Heart left ventricle (tissue), 16 donors: ENCODE results near the gene PYGL. TPM values are rescaled to one million over a fixed set of nuclear protein-coding genes. Genes with fewer than 3 reads are reported as not detected.
A peak's percentile ranks its signal among the peaks of the same experiment; 100 is the strongest.

Experiments used
- ATAC-seq, 4 donors: fragments of 200-7000 bp; cut with Tn5 transposase; one replicate each; pipeline ENCODE4 v1.9.1; 2020 to 2022; ENCODE audit warnings: moderate library complexity in 4 of 4, mild to moderate bottlenecking in 3 of 4, moderate number of reproducible peaks in 1 of 4
- DNase-seq, 5 donors: peaks; one replicate each; pipeline ENCODE4 v3.0.0-alpha.2; 2020
- H3K27ac ChIP-seq, 12 donors: fragments of 200-600 bp; sonication (generic) in 4 of 12; one replicate each; pipeline versions ENCODE4 v1.5.0 to v1.8.0; 2016 to 2022; ENCODE audit warnings: mild to moderate bottlenecking in 2 of 12
- H3K27me3 ChIP-seq, 9 donors: fragments of 200-600 bp; sonication (generic) in 2 of 9; one replicate each; pipeline versions ENCODE4 v1.5.1 to v1.8.0; 2016 to 2022; ENCODE audit warnings: mild to moderate bottlenecking in 3 of 9
- H3K36me3 ChIP-seq, 9 donors: fragments of 200-600 bp; sonication (generic) in 2 of 9; one replicate each; pipeline versions ENCODE4 v1.5.0 to v1.8.0; 2018 to 2022; ENCODE audit warnings: mild to moderate bottlenecking in 2 of 9
- H3K4me1 ChIP-seq, 12 donors: fragments of 200-600 bp; sonication (generic) in 4 of 12; one replicate each; pipeline versions ENCODE4 v1.5.0 to v1.8.0; 2016 to 2022; ENCODE audit warnings: mild to moderate bottlenecking in 3 of 12
- H3K4me3 ChIP-seq, 12 donors: fragments of 200-600 bp; sonication (generic) in 4 of 12; one replicate each; pipeline versions ENCODE4 v1.5.0 to v1.8.0; 2017 to 2022; ENCODE audit warnings: mild to moderate bottlenecking in 9 of 12, moderate library complexity in 4 of 12
- H3K9me3 ChIP-seq, 12 donors: fragments of 200-600 bp; sonication (generic) in 4 of 12; one replicate each; pipeline versions ENCODE4 v1.5.0 to v1.8.0; 2016 to 2022; ENCODE audit warnings: mild to moderate bottlenecking in 1 of 12
- CTCF ChIP-seq, 12 donors: fragments of 200-600 bp; sonication (generic) in 4 of 12; IDR thresholded peaks; one replicate each; pipeline versions ENCODE4 v1.5.0 to v1.8.0; 2018 to 2022; ENCODE audit warnings: antibody characterized with exemption in 12 of 12, mild to moderate bottlenecking in 5 of 12
- POLR2A ChIP-seq, 2 donors: fragments of 450-650 bp; IDR thresholded peaks; one replicate each; pipeline ENCODE4 v1.6.1; 2017; ENCODE audit warnings: antibody characterized with exemption in 2 of 2, mild to moderate bottlenecking in 2 of 2, moderate library complexity in 2 of 2
- WGBS, 4 donors: extraction: QIAGEN DNeasy Blood & Tissue Kit in 2 of 4; methylation state at CpG; one replicate each; pipeline versions ENCODE4 v1.1.5 to v1.1.7; 2013 to 2018; 5-methylcytosine and 5-hydroxymethylcytosine counted together
- intact Hi-C, 10 donors: fragments of 100-400 bp; cut with DNase I; formaldehyde crosslinking; loops; one replicate each; pipeline versions ENCODE4 v1.11.1 to v1.14.2; 2022
- long read RNA-seq, 3 donors: library from polyadenylated mRNA; unstranded; transcript quantifications; one replicate each; pipeline ENCODE4 v2.0.0, GENCODE V29; 2020 to 2021
- polyA plus RNA-seq, 2 donors: library from polyadenylated mRNA; stranded (reverse); fragments of 200-250 nt; gene quantifications; one replicate each; pipeline ENCODE4 v1.2.3, GENCODE V29; 2013
- total RNA-seq, 9 donors: library from RNA; depleted of rRNA in 2 of 9; stranded (reverse); fragments of >200 nt in 2 of 9; fragmentation: NEBNext Ultra II Directional in 3 of 9; extraction: Animal tissue kit (Norgen Biotek cat#: 25700) in 3 of 9; gene quantifications; one replicate each; pipeline versions ENCODE4 v1.1.0 to v1.2.4, GENCODE V29; 2016 to 2023
- donor health status: ischemic (EF 13 %, LVEDD 7.1; RV severe dilation, severe dysfunction).
- donor health status: healthy with polysubstance abuse.
- donor health status: DM: no; HTN: yes; CAD: no.
- donor health status: DM: no; HTN: no; CAD: no.
- donor health status: ischemic (EF 25% LVEDD 6.9; RV normal size, moderate dysfunction).
- donor health status: ischemic (EF 25% LVEDD 5.7; RV mildly dilated, moderate dysfunction).
- donor health status: healthy.
- donor health status: DM: yes; HTN: yes; CAD: no.
- donor health status: ischemic (EF 35%, LVEDD 5.7; RV mildly dilated, moderate dysfunction).
- donor health status: nonischemic (EF 11% LVEDD 7.7; RV severe dilation, severe dysfunction).
- donor health status: DM: yes; HTN: yes; CAD: no.
- donor health status: PGD.
- donor health status: ischemic (EF 29% LVEDD 5.4; RV normal size, mild dysfunction).
- donor health status: nonischemic (EF 23%, LVEDD 6.1; RV moderate dilation, normal function).

The PYGL gene
- total RNA-seq (10 to 100 TPM in 3 of 9 donors, 1 to 10 TPM in 6; 4.1 to 25.5 (median 6.7) TPM), polyA plus RNA-seq (1 to 10 TPM; 2.3 to 6.7 TPM)
- long read RNA-seq, donor 1, partial matches to known transcripts, result 0 of 4 reads
- long read RNA-seq, donor 1, other reads (novel, unspliced or antisense), result 1 of 4 reads
- long read RNA-seq, donor 2, transcript PYGL-201 (20 exons, 3,048 nt), result major isoform, 9 of 12 reads
- long read RNA-seq, donor 2, partial matches to known transcripts, result 3 of 12 reads
- long read RNA-seq, donor 2, other reads (novel, unspliced or antisense), result 0 of 12 reads
- long read RNA-seq, donor 3, partial matches to known transcripts, result 1 of 5 reads
- long read RNA-seq, donor 3, other reads (novel, unspliced or antisense), result 1 of 5 reads

- intact Hi-C loops, result no loop called here
- peaks cover 0 to 5% (median 0%) of the 10 kb centered on the region in 12 donors for H3K9me3 ChIP-seq
- H3K27ac ChIP-seq, result peak within 1 kb of the TSS in 11 of 12 donors; percentile 30 to 92 (median 72)
- H3K27me3 ChIP-seq, result no peaks in the 10 kb centered on the region
- 0 to 1% (median 1%) methylated on average over 23 to 74 of the region's 74 CpGs for WGBS, 4 donors
- peak; percentile 79 to 89 (median 84) for DNase-seq
- H3K4me3 ChIP-seq, result peak within 1 kb of the TSS; percentile 58 to 89 (median 79)
- TF ChIP-seq CTCF (IDR thresholded peaks at IDR 0.05) (no peak), POLR2A (IDR thresholded peaks at IDR 0.05) (peak in 1 of 2 donors; percentile 43)
- peak; percentile 81 to 96 (median 94) for ATAC-seq
- peaks cover 0 to 18% (median 6%) of the 10 kb centered on the region in 12 donors for H3K4me1 ChIP-seq
- H3K36me3 ChIP-seq, result peaks cover 0 to 6% (median 0%) of the 10 kb centered on the region in 9 donors
These were observed at the start of gene PYGL for GRCh38 chr14:50943943-50944646. Gene PYGL (minus strand): TSS chr14:50944483. CDS start chr14:50944403, 80 bp downstream.

DNA sequence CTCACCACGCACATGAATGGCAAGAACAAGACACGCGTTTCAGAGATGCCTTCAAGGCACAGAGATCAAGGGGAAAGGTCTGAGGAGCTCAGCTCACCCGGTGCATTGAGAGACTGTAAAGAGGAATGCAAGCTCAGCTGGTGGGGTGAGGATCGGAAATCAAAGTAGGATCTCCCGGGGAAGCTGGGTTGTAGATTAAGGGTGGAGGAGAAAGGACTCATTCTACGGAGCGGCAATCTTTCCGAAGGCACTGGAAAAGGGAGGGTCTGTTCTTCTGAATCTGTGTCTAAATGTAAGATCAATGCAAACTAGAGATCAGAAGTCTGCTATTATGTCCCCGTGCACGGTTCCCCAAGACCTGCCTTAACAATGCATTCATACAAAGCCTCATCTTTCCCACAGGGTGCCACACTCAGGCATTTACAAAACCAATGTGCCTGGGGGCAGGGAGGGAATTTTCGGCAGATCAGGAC is 41.6 kb upstream of the PYGL start:
- DNase-seq, result no peak
- Histone ChIP-seq H3K36me3 (no peaks in the 10 kb centered on the region), H3K9me3 (no peaks in the 10 kb centered on the region), H3K27me3 (no peaks in the 10 kb centered on the region), H3K27ac (no peak overlapping the region), H3K4me1 (no peaks in the 10 kb centered on the region), H3K4me3 (no peak overlapping the region)
- no peak for ATAC-seq
- TF ChIP-seq POLR2A (IDR thresholded peaks at IDR 0.05), result no peak
- no peak for TF ChIP-seq CTCF (IDR thresholded peaks at IDR 0.05)
- 62 to 72% (median 68%) methylated on average over 12 of the region's 12 CpGs for WGBS, 4 donors
- intact Hi-C loops, result no loop called here

GRCh38 chr14:50985124-50985858 is 41.0 kb upstream of the PYGL start:
- WGBS, 4 donors, result 89 to 92% (median 91%) methylated on average over 13 of the region's 13 CpGs
- TF ChIP-seq CTCF (IDR thresholded peaks at IDR 0.05), result no peak
- TF ChIP-seq POLR2A (IDR thresholded peaks at IDR 0.05), result no peak

More at GRCh38 chr14:50985124-50985858, 41.0 kb upstream of the PYGL start:
- Histone ChIP-seq H3K9me3 (no peaks in the 10 kb centered on the region), H3K4me1 (no peaks in the 10 kb centered on the region), H3K27me3 (no peaks in the 10 kb centered on the region), H3K4me3 (no peak overlapping the region), H3K36me3 (no peaks in the 10 kb centered on the region), H3K27ac (no peak overlapping the region)
- DNase-seq (no peak), ATAC-seq (no peak)
- intact Hi-C loops, result no loop called here
